LHCN-M2 (cell line): ENCODE data around the gene LDAH. TPM values are rescaled to one million over a fixed set of nuclear protein-coding genes. Genes with fewer than 3 reads are reported as not detected.

ENCODE experiments used
- DNase-seq: peaks from one replicate; pipeline ENCODE4 v3.0.0-alpha.2; 2012; ENCODE audit warnings: low read depth
- total RNA-seq: library from RNA; depleted of rRNA; stranded (reverse); fragments of >200 nt; gene quantifications from 2 replicates; pipeline ENCODE4 v1.2.3, GENCODE V29; 2014

The LDAH gene
- total RNA-seq, 1 experiment from 2014 or later, result 24.3 TPM

DNA sequence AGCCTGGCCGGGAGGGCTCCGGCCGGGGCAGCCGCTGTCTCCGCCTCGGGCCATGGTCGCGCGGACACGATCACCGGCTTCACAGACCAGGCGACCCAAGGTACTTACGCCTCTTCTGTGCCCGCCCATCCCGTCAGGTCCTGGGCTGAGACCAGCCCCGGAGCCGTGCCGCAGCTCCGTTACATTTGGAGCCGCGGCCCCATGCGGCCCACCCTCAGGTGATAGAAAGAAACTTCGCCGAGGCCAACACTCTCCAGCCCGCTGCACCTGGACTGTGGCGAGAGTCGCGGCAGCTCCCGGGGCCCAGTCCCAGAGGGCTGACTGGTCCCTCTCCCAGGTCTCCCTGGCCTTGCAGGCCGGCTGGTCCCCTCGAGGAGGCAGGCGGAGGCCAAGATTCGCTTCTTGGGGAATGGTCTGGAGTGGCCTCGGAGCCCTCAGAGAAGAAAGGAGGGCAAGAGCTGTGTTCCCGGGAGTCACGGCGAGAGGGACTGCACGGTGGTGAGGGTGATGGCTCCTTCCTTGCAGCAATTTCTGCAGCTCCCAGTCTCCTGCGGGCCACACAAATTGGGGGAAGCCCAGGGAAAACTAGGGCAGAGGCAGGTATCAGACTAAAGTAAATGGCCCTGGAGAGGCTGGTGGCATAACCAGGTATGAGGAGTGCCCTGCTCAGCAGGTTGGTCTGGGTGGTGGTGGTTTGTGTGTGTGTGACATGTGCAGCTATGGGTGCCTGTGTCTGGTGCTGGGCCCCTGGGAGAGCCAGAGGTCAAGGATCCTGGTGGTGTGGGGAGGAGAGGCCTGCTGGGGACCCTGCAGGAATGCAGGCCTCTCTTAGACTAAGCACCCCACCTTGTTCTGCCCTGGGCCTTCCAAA lies 155.1 kb downstream of the LDAH start:
- no peak for DNase-seq

DNA sequence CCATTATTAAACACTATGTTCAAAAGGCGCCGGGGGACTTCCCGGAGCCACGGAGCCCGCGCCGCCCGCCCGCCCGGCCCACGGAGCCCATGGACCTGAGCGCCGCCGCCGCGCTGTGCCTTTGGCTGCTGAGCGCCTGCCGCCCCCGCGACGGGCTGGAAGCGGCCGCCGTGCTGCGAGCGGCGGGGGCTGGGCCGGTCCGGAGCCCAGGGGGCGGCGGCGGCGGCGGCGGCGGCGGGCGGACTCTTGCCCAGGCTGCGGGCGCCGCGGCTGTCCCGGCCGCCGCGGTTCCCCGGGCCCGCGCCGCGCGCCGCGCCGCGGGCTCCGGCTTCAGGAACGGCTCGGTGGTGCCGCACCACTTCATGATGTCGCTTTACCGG lies 155.8 kb downstream of the LDAH start:
- DNase-seq, result no peak

- no peak for DNase-seq
Measured at GRCh38 chr2:20666304-20667150, 156.4 kb downstream of the LDAH start, which contains the start of gene GDF7. GDF7 (plus strand) TSS chr2:20667144; CDS start chr2:20667240, 96 bp downstream.

- no peak for DNase-seq
Measured at GRCh38 chr2:20666005-20666303, 156.9 kb downstream of the LDAH start.

DNA sequence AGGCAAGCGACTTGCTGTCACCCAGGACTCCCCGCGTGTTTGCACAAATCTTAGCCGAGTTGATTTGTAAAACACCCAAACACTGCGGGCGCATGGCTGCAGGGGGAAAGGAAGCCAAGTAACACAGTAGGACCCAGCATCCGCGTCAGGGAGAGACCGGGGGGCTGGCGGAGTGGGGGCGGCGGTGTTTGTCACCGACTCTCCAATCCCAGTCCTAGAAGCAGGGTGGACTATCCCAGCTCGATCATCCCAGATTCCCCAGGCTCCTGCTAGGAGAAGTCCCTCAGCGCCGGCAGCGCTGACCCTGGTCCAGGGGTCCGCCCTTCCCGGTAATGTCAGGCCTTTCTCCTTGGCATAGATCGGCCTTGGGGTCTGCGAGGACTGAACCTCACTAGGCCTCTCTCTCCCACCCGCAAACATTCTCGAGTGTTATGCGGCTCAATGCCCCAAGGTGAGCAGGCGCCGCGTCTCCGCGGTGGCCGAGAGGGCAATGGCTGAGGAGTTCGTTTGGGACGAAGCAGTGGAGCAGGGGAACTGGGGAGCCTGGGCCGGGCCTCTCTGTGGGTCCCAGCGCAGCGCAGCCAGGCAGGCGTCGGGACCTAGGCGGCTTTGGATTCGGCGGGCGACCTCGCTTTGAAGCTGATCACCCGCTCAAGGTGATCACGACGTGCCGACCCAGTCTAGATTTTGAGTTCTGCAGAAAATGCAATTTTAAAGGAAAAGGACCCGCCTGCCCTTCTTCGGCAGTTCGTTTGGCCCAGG lies 157.5 kb downstream of the LDAH start:
- DNase-seq, result no peak

GRCh38 chr2:20664431-20665242 lies 158.3 kb downstream of the LDAH start:
- no peak for DNase-seq

DNA sequence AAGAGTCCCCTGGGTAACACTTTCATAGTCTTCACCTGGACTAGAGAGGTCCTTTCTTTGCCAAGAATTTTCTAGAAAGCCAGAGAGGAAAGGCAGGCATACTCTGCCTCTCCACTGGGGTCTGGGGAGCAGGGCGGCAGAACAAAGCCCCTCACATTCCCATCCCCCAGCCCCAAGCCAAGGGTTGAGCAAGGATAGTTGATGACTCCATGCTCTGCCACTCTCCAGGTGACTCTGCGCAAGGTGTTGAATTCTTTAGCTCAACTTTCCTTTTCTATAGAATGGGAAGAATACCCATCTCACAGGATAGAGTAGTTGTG lies 158.9 kb downstream of the LDAH start:
- no peak for DNase-seq

- no peak for DNase-seq
Measured at GRCh38 chr2:20663196-20664070, 159.5 kb downstream of the LDAH start.

DNA sequence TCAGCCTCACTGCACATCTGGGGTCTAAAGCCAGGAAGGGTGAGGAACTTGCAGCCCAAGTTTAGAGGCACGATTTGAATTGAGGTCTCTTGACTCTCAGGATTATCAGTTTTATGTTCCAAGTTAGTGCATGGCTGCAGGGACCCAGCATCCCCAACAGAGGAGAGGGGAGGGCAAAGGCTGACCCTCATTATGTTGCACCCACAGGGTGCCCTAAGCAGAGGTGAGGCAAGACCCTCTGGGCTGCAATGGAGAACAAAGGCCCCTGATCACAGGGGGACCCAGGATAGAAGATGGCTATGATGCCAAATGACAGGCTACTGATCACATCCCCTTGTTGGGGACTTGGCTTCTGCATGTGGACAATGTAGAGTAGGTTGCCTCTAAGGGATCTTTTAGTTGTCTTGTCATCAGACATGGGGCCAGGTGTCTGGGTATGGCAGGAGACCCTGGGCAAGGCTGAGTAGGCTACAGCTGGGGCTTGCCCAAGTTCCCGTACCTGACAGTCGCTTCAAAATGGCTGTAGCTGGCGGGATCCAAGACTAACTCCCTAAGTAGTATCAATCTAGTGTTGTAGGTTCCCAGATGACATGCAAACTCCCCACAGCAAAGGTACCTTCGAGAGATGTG lies 160.5 kb downstream of the LDAH start:
- no peak for DNase-seq

DNA sequence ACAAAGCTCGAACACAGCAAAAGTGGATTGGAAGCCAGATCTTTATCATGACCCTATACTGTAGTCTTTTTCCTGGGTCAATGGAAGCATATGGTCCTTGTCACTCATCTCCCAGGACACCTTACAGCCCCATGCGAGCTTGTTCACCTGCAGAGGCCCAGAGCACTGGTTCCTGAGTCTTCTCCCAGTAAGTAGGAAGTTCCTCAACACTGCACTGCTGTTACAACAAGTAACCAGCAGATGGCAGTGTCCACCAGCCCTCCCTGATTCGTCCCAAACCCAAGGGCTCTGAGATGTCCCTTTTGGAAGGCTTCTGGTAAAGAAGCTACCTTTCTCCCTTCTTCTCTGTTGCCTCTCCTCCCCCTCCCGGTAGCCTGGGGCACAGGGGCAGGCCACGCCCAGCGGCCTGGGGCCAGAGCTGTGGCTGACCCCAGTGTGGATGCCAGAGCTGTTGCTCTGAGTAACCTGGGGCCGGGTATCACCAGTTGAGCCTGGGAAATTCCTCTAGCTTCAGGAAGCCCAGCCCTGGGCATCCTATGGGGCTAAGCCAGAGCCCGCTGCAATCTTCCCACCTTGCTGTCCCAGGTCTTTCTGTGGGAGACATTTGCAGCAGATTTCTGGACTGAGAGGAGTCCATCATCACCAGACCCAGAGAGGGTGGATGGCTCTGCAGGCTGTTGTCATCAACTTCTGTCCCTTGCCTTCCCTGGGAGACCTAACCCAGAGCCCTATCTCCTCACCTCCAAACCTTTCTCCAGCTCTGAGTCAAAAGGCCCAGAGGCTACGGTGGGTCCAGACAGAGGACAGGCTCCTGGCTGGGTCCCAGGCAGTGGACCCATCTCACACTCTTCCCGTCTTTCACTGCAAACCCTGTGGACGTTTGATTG lies 161.2 kb downstream of the LDAH start:
- DNase-seq, result peak; percentile 66

DNA sequence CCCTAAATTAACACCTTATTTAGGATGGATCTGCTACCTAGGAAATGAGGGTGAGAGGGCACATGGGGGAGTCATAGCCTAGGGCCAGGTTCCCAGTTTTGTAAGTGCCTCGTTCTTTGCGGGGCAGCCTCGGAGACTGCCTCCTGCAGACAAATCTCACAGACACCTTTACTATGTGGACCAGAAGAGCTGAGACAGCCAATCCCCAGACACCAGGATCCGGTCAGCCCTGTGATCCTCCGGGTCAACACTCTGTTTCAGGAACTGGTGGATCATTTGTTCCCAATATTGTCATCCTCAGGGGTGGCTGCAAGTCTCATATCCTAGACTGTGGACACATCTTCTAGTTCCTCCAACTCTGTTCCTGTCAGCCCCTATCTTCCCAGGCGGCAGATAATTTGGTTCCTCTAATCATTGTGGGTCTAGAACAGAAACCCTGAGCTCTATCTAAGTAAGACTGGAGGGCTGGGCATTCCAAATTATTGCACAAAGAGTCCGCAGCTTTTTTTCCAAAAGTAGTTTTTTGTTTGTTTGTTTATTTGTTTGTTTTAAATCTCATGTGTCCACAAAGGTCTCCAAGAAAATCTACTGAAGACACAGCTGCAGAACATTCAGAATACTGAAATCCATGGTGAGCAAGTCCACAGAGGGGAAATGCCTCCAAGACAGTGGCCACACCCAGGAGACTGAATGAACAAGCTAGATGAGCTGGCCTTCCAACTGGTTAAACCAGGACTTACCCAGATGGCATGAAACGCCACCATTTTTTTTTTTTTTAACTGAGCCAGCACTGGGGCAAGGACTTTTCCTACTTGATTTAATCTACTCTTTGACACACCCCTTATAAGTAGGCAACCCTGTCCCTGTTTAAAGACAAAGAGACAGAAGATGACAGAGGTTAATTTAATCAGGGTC lies 162.1 kb downstream of the LDAH start:
- DNase-seq, result peak; percentile 58

- DNase-seq, result no peak
Measured at GRCh38 chr2:20657522-20658235, 165.2 kb downstream of the LDAH start.

GRCh38 chr2:20656561-20656960 lies 166.3 kb downstream of the LDAH start:
- no peak for DNase-seq

DNA sequence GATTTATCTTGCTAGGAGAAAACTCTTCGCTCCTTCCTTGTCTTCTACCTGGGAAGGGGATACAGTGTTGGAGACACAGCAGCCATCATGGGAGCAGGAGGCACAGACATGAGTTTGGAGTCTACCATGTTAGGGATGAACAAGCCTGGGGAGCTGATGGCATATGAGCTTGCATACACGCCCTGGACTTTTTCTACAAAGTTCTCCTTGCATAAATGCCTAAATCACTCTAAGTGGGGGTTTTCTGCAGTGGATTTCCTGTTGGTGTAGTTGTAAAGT lies 168.4 kb downstream of the LDAH start:
- DNase-seq, result no peak

DNA sequence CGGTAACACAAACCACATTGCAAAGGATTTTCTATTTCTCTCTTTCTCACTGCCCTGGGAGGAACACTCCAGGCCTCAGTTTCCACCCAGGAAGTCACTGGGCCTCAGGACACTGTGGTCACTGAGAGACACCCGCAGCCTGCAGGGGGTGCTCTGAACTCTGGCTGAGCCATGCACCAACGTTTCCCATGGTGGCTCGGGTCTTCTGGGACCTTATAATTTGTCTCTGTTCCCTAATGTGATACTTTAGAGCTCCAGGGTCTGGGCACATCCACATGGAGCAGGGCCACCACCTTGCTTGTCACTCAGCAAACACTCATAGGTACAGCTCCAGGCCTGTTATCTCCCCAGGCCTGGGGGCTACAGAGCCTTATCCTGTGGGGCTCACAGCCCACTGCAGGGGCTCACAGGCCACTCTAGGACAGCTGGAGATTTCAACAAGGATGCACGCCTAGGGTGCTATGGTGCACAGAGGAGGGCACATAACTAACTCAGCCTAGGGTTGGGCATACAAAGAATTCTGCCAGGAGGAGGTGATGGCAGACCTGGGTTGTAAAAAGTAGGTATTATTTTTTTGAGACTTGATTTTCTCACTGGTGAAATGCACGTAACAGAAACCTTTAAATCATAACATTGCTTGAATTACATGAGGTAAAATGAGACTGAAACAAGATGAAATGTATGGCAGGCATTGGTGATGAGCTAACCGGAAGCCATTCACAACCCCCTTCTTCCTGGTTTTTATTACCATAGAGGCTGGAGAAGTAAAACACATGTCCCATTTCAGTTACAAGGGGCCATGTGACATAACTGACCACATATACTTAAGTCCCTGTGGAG lies 169.0 kb downstream of the LDAH start:
- no peak for DNase-seq
